ENCODE results near the gene CLCN1.

DNA sequence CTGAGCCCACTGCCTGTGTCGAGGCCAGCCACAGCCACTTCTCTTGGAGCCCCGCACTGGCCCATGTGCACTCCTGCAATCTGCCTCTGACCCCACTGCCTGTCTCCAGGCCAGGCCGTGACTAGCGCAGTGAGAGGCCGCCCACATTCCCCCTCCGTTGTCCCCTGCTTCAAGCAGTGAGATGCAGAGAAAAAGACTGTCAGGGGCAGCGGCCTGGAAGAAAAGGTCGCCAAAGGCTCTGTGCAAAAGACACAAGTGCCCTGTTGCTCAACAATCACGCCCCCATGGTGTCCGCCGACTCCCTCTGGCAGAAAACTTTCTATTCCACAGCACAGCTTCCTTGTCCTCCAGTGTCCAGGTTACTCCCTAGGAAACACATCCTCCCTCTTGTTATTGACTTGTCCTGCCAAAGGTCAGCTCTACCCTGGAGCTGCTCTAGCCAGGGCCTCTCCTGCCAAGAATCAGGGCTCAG lies 36.7 kb downstream of the CLCN1 start:
- no peak for TF ChIP-seq POLR2AphosphoS5 (IDR thresholded peaks at IDR 0.05)
- TF ChIP-seq, protein P1, sequence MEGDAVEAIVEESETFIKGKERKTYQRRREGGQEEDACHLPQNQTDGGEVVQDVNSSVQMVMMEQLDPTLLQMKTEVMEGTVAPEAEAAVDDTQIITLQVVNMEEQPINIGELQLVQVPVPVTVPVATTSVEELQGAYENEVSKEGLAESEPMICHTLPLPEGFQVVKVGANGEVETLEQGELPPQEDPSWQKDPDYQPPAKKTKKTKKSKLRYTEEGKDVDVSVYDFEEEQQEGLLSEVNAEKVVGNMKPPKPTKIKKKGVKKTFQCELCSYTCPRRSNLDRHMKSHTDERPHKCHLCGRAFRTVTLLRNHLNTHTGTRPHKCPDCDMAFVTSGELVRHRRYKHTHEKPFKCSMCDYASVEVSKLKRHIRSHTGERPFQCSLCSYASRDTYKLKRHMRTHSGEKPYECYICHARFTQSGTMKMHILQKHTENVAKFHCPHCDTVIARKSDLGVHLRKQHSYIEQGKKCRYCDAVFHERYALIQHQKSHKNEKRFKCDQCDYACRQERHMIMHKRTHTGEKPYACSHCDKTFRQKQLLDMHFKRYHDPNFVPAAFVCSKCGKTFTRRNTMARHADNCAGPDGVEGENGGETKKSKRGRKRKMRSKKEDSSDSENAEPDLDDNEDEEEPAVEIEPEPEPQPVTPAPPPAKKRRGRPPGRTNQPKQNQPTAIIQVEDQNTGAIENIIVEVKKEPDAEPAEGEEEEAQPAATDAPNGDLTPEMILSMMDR (IDR thresholded peaks at IDR 0.05) = no peak
- no peak for TF ChIP-seq POLR2A (IDR thresholded peaks at IDR 0.05; ENCODE audit: low read depth)

Measured in esophagus muscularis mucosa (tissue), 3 donors.